SK-N-DZ (cell line): ENCODE data around the gene AHNAK2.
"Not testable (repeated sequence)": the region's sequence is repeated elsewhere in the genome, so short reads cannot be mapped to it uniquely, and the experiment has no call there.

Experiments used
- DNase-seq: peaks from one replicate; pipeline ENCODE4 v3.0.0-alpha.2; 2015; ENCODE audit warnings: low spot score

Gene AHNAK2

GRCh38 chr14:104953896-104954656 lies 24.1 kb downstream of the AHNAK2 start:
- DNase-seq: no peak

- no peak for DNase-seq
Measured at GRCh38 chr14:104953097-104953496, 25.1 kb downstream of the AHNAK2 start.

GRCh38 chr14:104951863-104952657 lies 26.1 kb downstream of the AHNAK2 start:
- DNase-seq: not testable (repeated sequence)

GRCh38 chr14:104950701-104951100 lies 27.5 kb downstream of the AHNAK2 start:
- not testable (repeated sequence) for DNase-seq

- no peak for DNase-seq
Measured at GRCh38 chr14:104950021-104950420, 28.2 kb downstream of the AHNAK2 start.

GRCh38 chr14:104949406-104949955 lies 28.7 kb downstream of the AHNAK2 start:
- not testable (repeated sequence) for DNase-seq

GRCh38 chr14:104948736-104949031 lies 29.5 kb downstream of the AHNAK2 start:
- DNase-seq: no peak

GRCh38 chr14:104947881-104948735 lies 30.1 kb downstream of the AHNAK2 start:
- DNase-seq: not testable (repeated sequence)

GRCh38 chr14:104947201-104947600 lies 31.0 kb downstream of the AHNAK2 start:
- DNase-seq: not testable (repeated sequence)

- not testable (repeated sequence) for DNase-seq
Measured at GRCh38 chr14:104945986-104946965, 31.9 kb downstream of the AHNAK2 start.

GRCh38 chr14:104945266-104945665 lies 32.9 kb downstream of the AHNAK2 start:
- DNase-seq: not testable (repeated sequence)

GRCh38 chr14:104944436-104945205 lies 33.6 kb downstream of the AHNAK2 start:
- not testable (repeated sequence) for DNase-seq

- DNase-seq: not testable (repeated sequence)
Measured at GRCh38 chr14:104944016-104944308, 34.2 kb downstream of the AHNAK2 start.

GRCh38 chr14:104943216-104944015 lies 34.8 kb downstream of the AHNAK2 start:
- not testable (repeated sequence) for DNase-seq

- DNase-seq: no peak
Measured at GRCh38 chr14:104942586-104942985, 35.6 kb downstream of the AHNAK2 start.

GRCh38 chr14:104941508-104942365 lies 36.4 kb downstream of the AHNAK2 start:
- no peak for DNase-seq

- DNase-seq: no peak
Measured at GRCh38 chr14:104940526-104941150, 37.5 kb downstream of the AHNAK2 start.
